ENCODE results near the gene PCDH10.

The PCDH10 gene

GRCh38 chr4:133151691-133152329 is 2.7 kb downstream of the PCDH10 start:
- H3K27me3 ChIP-seq (ENCODE audit: control insufficient read depth in 1 of 2, insufficient read depth in 2 of 2, low read length in 2 of 2), result peaks cover 32 to 59% of the 10 kb centered on the region in 2 donors
- no peak overlapping the region for H3K9ac ChIP-seq (ENCODE audit: low read length)

GRCh38 chr4:133152330-133152821 is 3.3 kb downstream of the PCDH10 start:
- Histone ChIP-seq H3K27ac (ENCODE audit: low read depth, low read length) (no peak overlapping the region), H3K4me3 (ENCODE audit: low read depth in 1 of 2, low read length in 2 of 2) (peak overlapping the region; percentile 13 to 77), H3K9me3 (ENCODE audit: low read length) (no peaks in the 10 kb centered on the region), H3K4me1 (ENCODE audit: insufficient read depth, low read length) (peaks cover 42% of the 10 kb centered on the region), H3K27me3 (ENCODE audit: control insufficient read depth in 1 of 2, insufficient read depth in 2 of 2, low read length in 2 of 2) (peaks cover 32 to 55% of the 10 kb centered on the region in 2 donors), H3K9ac (ENCODE audit: low read length) (no peak overlapping the region), H3K36me3 (ENCODE audit: insufficient read depth, low read length) (no peaks in the 10 kb centered on the region)

More at GRCh38 chr4:133151691-133152329, 2.7 kb downstream of the PCDH10 start:
- Histone ChIP-seq H3K36me3 (ENCODE audit: insufficient read depth, low read length) (no peaks in the 10 kb centered on the region), H3K9me3 (ENCODE audit: low read length) (no peaks in the 10 kb centered on the region), H3K27ac (ENCODE audit: low read depth, low read length) (no peak overlapping the region), H3K4me1 (ENCODE audit: insufficient read depth, low read length) (peaks cover 47% of the 10 kb centered on the region), H3K4me3 (ENCODE audit: low read depth in 1 of 2, low read length in 2 of 2) (peak overlapping the region; percentile 36 to 77)

GRCh38 chr4:133152831-133153481 is 3.9 kb downstream of the PCDH10 start:
- Histone ChIP-seq H3K27ac (ENCODE audit: low read depth, low read length) (no peak overlapping the region), H3K27me3 (ENCODE audit: control insufficient read depth in 1 of 2, insufficient read depth in 2 of 2, low read length in 2 of 2) (peaks cover 32 to 55% of the 10 kb centered on the region in 2 donors), H3K4me3 (ENCODE audit: low read depth in 1 of 2, low read length in 2 of 2) (peak overlapping the region; percentile 13 to 77), H3K4me1 (ENCODE audit: insufficient read depth, low read length) (peaks cover 39% of the 10 kb centered on the region), H3K9me3 (ENCODE audit: low read length) (no peaks in the 10 kb centered on the region), H3K9ac (ENCODE audit: low read length) (no peak overlapping the region), H3K36me3 (ENCODE audit: insufficient read depth, low read length) (no peaks in the 10 kb centered on the region)

GRCh38 chr4:133154725-133155124 is 5.6 kb downstream of the PCDH10 start:
- Histone ChIP-seq H3K9me3 (ENCODE audit: low read length) (no peaks in the 10 kb centered on the region), H3K4me3 (ENCODE audit: low read depth in 1 of 2, low read length in 2 of 2) (no peak overlapping the region), H3K27ac (ENCODE audit: low read depth, low read length) (no peak overlapping the region), H3K4me1 (ENCODE audit: insufficient read depth, low read length) (peaks cover 34% of the 10 kb centered on the region), H3K36me3 (ENCODE audit: insufficient read depth, low read length) (no peaks in the 10 kb centered on the region), H3K27me3 (ENCODE audit: control insufficient read depth in 1 of 2, insufficient read depth in 2 of 2, low read length in 2 of 2) (peaks cover 26 to 43% of the 10 kb centered on the region in 2 donors), H3K9ac (ENCODE audit: low read length) (no peak overlapping the region)

- Histone ChIP-seq H3K27me3 (ENCODE audit: control insufficient read depth in 1 of 2, insufficient read depth in 2 of 2, low read length in 2 of 2) (peaks cover 12 to 29% of the 10 kb centered on the region in 2 donors), H3K36me3 (ENCODE audit: insufficient read depth, low read length) (no peaks in the 10 kb centered on the region), H3K4me3 (ENCODE audit: low read depth in 1 of 2, low read length in 2 of 2) (no peak overlapping the region), H3K27ac (ENCODE audit: low read depth, low read length) (no peak overlapping the region), H3K4me1 (ENCODE audit: insufficient read depth, low read length) (peaks cover 21% of the 10 kb centered on the region), H3K9me3 (ENCODE audit: low read length) (no peaks in the 10 kb centered on the region), H3K9ac (ENCODE audit: low read length) (no peak overlapping the region)
Observed at GRCh38 chr4:133156096-133156495, 7.0 kb downstream of the PCDH10 start.

- Histone ChIP-seq H3K4me1 (ENCODE audit: insufficient read depth, low read length) (peaks cover 16% of the 10 kb centered on the region), H3K9ac (ENCODE audit: low read length) (no peak overlapping the region), H3K36me3 (ENCODE audit: insufficient read depth, low read length) (no peaks in the 10 kb centered on the region), H3K4me3 (ENCODE audit: low read depth in 1 of 2, low read length in 2 of 2) (no peak overlapping the region), H3K27me3 (ENCODE audit: control insufficient read depth in 1 of 2, insufficient read depth in 2 of 2, low read length in 2 of 2) (peaks cover 8 to 24% of the 10 kb centered on the region in 2 donors), H3K27ac (ENCODE audit: low read depth, low read length) (no peak overlapping the region), H3K9me3 (ENCODE audit: low read length) (no peaks in the 10 kb centered on the region)
Observed at GRCh38 chr4:133156556-133156955, 7.5 kb downstream of the PCDH10 start.

- Histone ChIP-seq H3K27me3 (ENCODE audit: control insufficient read depth in 1 of 2, insufficient read depth in 2 of 2, low read length in 2 of 2) (peaks cover 5 to 14% of the 10 kb centered on the region in 2 donors), H3K9ac (ENCODE audit: low read length) (no peak overlapping the region), H3K36me3 (ENCODE audit: insufficient read depth, low read length) (no peaks in the 10 kb centered on the region), H3K4me1 (ENCODE audit: insufficient read depth, low read length) (peaks cover 6% of the 10 kb centered on the region), H3K9me3 (ENCODE audit: low read length) (no peaks in the 10 kb centered on the region), H3K27ac (ENCODE audit: low read depth, low read length) (no peak overlapping the region), H3K4me3 (ENCODE audit: low read depth in 1 of 2, low read length in 2 of 2) (no peak overlapping the region)
Observed at GRCh38 chr4:133157460-133158160, 8.5 kb downstream of the PCDH10 start.

GRCh38 chr4:133160853-133161252 is 11.8 kb downstream of the PCDH10 start:
- no peak overlapping the region for H3K27ac ChIP-seq (ENCODE audit: low read depth, low read length)
- H3K9ac ChIP-seq (ENCODE audit: low read length), result no peak overlapping the region
- no peaks in the 10 kb centered on the region for H3K4me1 ChIP-seq (ENCODE audit: insufficient read depth, low read length)

GRCh38 chr4:133161570-133162295 is 12.6 kb downstream of the PCDH10 start:
- H3K27ac ChIP-seq (ENCODE audit: low read depth, low read length), result no peak overlapping the region
- no peak overlapping the region for H3K4me3 ChIP-seq (ENCODE audit: low read depth in 1 of 2, low read length in 2 of 2)
- no peaks in the 10 kb centered on the region for H3K36me3 ChIP-seq (ENCODE audit: insufficient read depth, low read length)

More at GRCh38 chr4:133160853-133161252, 11.8 kb downstream of the PCDH10 start:
- Histone ChIP-seq H3K9me3 (ENCODE audit: low read length) (no peaks in the 10 kb centered on the region), H3K27me3 (ENCODE audit: control insufficient read depth in 1 of 2, insufficient read depth in 2 of 2, low read length in 2 of 2) (no peaks in the 10 kb centered on the region), H3K4me3 (ENCODE audit: low read depth in 1 of 2, low read length in 2 of 2) (no peak overlapping the region), H3K36me3 (ENCODE audit: insufficient read depth, low read length) (no peaks in the 10 kb centered on the region)

GRCh38 chr4:133162941-133163340 is 13.8 kb downstream of the PCDH10 start:
- H3K4me3 ChIP-seq (ENCODE audit: low read depth in 1 of 2, low read length in 2 of 2), result no peak overlapping the region

More at GRCh38 chr4:133161570-133162295, 12.6 kb downstream of the PCDH10 start:
- H3K9me3 ChIP-seq (ENCODE audit: low read length), result no peaks in the 10 kb centered on the region
- no peaks in the 10 kb centered on the region for H3K4me1 ChIP-seq (ENCODE audit: insufficient read depth, low read length)
- no peaks in the 10 kb centered on the region for H3K27me3 ChIP-seq (ENCODE audit: control insufficient read depth in 1 of 2, insufficient read depth in 2 of 2, low read length in 2 of 2)
- H3K9ac ChIP-seq (ENCODE audit: low read length), result no peak overlapping the region

GRCh38 chr4:133178956-133179355 is 29.9 kb downstream of the PCDH10 start:
- Histone ChIP-seq H3K9ac (ENCODE audit: low read length) (no peak overlapping the region), H3K36me3 (ENCODE audit: insufficient read depth, low read length) (no peaks in the 10 kb centered on the region), H3K27me3 (ENCODE audit: control insufficient read depth in 1 of 2, insufficient read depth in 2 of 2, low read length in 2 of 2) (no peaks in the 10 kb centered on the region), H3K4me1 (ENCODE audit: insufficient read depth, low read length) (no peaks in the 10 kb centered on the region), H3K27ac (ENCODE audit: low read depth, low read length) (no peak overlapping the region), H3K9me3 (ENCODE audit: low read length) (no peaks in the 10 kb centered on the region), H3K4me3 (ENCODE audit: low read depth in 1 of 2, low read length in 2 of 2) (no peak overlapping the region)

More at GRCh38 chr4:133162941-133163340, 13.8 kb downstream of the PCDH10 start:
- no peaks in the 10 kb centered on the region for H3K9me3 ChIP-seq (ENCODE audit: low read length)
- no peak overlapping the region for H3K9ac ChIP-seq (ENCODE audit: low read length)
- H3K36me3 ChIP-seq (ENCODE audit: insufficient read depth, low read length), result no peaks in the 10 kb centered on the region
- no peak overlapping the region for H3K27ac ChIP-seq (ENCODE audit: low read depth, low read length)
- H3K4me1 ChIP-seq (ENCODE audit: insufficient read depth, low read length), result no peaks in the 10 kb centered on the region
- no peaks in the 10 kb centered on the region for H3K27me3 ChIP-seq (ENCODE audit: control insufficient read depth in 1 of 2, insufficient read depth in 2 of 2, low read length in 2 of 2)

All from muscle layer of colon (tissue), 2 donors.